SK-N-MC (cell line): ENCODE data around the gene SLAMF6.

ENCODE experiments used
- DNase-seq: peaks from one replicate; pipeline ENCODE4 v3.0.0-alpha.2; 2011; ENCODE audit warnings: low read depth, low spot score
- H3K27ac ChIP-seq: fragments of 200-600 bp; sonication (generic); 2 replicates; pipeline ENCODE4 v1.5.1; 2016; ENCODE audit warnings: mixed run types
- H3K36me3 ChIP-seq: fragments of 200-600 bp; sonication (generic); 2 replicates; pipeline ENCODE4 v1.6.1; 2017; ENCODE audit warnings: antibody characterized with exemption, low read length, mixed read lengths; ENCODE audit not compliant: insufficient read depth
- H3K4me3 ChIP-seq: fragments of 200-600 bp; sonication (generic); 2 replicates; pipeline ENCODE4 v1.5.1; 2016
- H3K9ac ChIP-seq: fragments of 200-600 bp; sonication (generic); 2 replicates; pipeline ENCODE4 v1.8.0; 2017; ENCODE audit warnings: mixed run types, mixed read lengths; ENCODE audit not compliant: insufficient read length
- H3K9me3 ChIP-seq: fragments of 200-600 bp; sonication (generic); 2 replicates; pipeline ENCODE4 v1.6.1; 2017; ENCODE audit warnings: low read depth, mild to moderate bottlenecking, antibody characterized with exemption, low read length, moderate library complexity, mixed read lengths
- EZH2 ChIP-seq: fragments of 200-600 bp; sonication (generic); IDR thresholded peaks from one replicate; pipeline ENCODE4 v1.6.1; 2017; ENCODE audit warnings: antibody characterized with exemption
- FOXP2 ChIP-seq: optimal IDR thresholded peaks from 2 replicates; pipeline ENCODE3; 2011; ENCODE audit warnings: mild to moderate bottlenecking, moderate library complexity; ENCODE audit not compliant: insufficient read depth; ENCODE audit errors: extremely low read length, control extremely low read depth
- POLR2AphosphoS5 ChIP-seq: IDR thresholded peaks from 2 replicates; pipeline ENCODE4 v1.6.1; 2012; ENCODE audit warnings: mild to moderate bottlenecking, low read depth, low read length, borderline replicate concordance

The SLAMF6 gene

DNA sequence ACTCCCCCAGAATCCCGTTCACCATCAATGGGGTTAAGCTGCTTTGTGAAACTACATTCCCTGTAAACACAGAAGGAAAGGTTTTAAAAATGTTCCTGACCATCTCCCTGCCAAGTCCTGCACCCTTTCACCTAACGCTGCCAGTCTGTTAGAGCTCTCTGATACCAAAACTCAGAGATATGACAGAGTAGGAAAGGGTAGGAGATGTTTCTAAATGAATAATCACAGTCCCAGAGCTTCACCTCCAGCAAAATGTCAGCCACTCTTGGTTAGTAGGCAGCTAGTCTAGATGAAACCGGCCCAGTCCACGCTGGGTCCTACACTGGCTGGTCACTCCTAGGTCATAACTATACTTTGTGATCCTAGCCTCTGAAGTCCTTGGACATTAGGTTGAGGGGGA, 26.7 kb downstream of the SLAMF6 start:
- TF ChIP-seq EZH2 (no peak), FOXP2 (no peak), POLR2AphosphoS5 (no peak)
- H3K4me3 ChIP-seq, result no peak overlapping the region
- no peaks in the 10 kb centered on the region for H3K36me3 ChIP-seq

DNA sequence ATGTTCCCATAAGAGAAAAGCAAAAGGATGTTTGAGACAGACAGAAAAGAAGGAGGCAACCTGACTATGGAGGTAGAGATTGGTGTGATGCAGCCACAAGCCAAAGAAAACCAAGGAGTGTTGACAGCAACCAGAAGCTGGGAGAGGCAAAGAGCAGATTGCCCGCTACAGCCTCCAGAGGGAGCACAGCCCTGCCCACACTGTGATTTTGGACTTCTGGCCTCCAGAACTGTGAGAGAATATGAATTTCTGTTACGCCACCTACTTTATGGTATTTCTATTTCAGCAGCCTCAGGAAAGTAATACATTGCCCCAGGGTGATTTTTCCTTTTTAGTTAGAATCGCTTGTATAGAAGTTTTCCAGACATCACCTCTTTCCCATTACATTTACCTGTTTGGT, 28.4 kb downstream of the SLAMF6 start:
- no peaks in the 10 kb centered on the region for H3K36me3 ChIP-seq
- no peaks in the 10 kb centered on the region for H3K9me3 ChIP-seq
- no peak for DNase-seq

More for the DNA sequence above, 26.7 kb downstream of the SLAMF6 start:
- DNase-seq, result no peak
- no peaks in the 10 kb centered on the region for H3K9me3 ChIP-seq
- H3K9ac ChIP-seq, result no peak overlapping the region
- H3K27ac ChIP-seq, result no peak overlapping the region

DNA sequence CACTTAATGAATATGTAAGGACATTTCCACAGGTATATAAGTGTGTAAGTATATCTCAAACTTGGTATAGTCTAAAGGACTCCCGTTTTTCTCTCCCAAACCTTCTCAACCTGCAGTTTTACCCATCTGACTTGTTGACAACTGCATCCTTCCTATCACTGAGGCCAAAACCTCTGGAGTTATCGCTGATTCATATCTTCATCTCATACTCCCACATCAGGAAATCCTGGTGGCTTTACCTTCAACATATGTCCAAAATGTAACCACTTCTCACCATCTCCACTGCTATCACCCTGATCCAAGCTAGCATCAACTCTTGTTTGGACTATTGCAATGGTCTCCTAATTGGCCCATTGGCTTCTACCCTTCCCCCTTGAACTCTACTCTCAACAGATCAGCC, 30.4 kb downstream of the SLAMF6 start:
- DNase-seq, result no peak

More for the DNA sequence above, 28.4 kb downstream of the SLAMF6 start:
- H3K9ac ChIP-seq, result no peak overlapping the region
- H3K27ac ChIP-seq, result no peak overlapping the region
- TF ChIP-seq FOXP2 (no peak), POLR2AphosphoS5 (no peak), EZH2 (no peak)
- H3K4me3 ChIP-seq, result no peak overlapping the region

DNA sequence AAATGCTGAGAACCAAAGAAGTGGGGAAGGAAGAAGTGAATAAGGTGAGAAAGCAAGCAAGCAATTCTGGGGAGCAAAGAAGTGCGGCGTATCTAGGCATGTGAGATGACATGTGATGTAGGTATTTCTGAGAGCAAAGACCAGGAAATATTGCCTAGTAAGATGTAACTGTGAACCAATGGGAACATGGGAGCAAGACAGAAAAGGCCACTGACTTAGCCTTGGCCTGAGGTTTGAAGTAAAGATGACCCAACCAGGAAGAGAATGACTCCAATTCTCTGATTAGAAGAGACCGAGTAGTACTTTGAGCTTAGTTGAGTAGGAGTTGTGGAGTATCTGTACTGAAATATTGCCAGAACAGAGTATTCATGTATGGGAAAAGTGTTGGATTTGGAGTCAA, 31.1 kb downstream of the SLAMF6 start:
- Histone ChIP-seq H3K4me3 (no peak overlapping the region), H3K27ac (no peak overlapping the region), H3K9ac (no peak overlapping the region), H3K36me3 (no peaks in the 10 kb centered on the region), H3K9me3 (no peaks in the 10 kb centered on the region)
- DNase-seq, result no peak
- TF ChIP-seq POLR2AphosphoS5 (no peak), FOXP2 (no peak), EZH2 (no peak)

More for the DNA sequence above, 30.4 kb downstream of the SLAMF6 start:
- no peak for TF ChIP-seq POLR2AphosphoS5
- TF ChIP-seq EZH2, result no peak
- no peak for TF ChIP-seq FOXP2
- Histone ChIP-seq H3K36me3 (no peaks in the 10 kb centered on the region), H3K4me3 (no peak overlapping the region), H3K27ac (no peak overlapping the region), H3K9me3 (no peaks in the 10 kb centered on the region), H3K9ac (no peak overlapping the region)

DNA sequence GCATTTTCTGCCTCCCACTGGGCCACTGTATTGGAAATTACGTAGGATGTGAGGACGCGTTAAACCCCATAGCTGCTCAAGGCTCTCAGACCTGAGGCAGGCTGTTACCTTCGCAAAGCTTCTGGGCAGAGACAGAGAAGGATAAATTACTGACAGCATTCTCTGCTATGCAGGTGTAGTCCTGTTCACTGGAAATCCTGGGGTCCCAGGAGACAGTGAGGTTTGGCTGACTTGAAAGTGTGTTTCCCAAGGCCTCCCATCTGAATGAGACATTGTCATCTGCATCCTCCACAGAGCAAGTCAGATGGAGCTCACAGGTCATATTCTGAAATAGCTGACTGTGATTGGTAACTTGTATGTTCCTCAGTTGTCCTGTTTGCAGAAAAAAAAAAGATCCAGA, 32.0 kb downstream of the SLAMF6 start:
- TF ChIP-seq FOXP2 (no peak), EZH2 (no peak), POLR2AphosphoS5 (no peak)
- Histone ChIP-seq H3K9ac (no peak overlapping the region), H3K27ac (no peak overlapping the region), H3K36me3 (no peaks in the 10 kb centered on the region), H3K4me3 (no peak overlapping the region), H3K9me3 (no peaks in the 10 kb centered on the region)
- DNase-seq, result no peak

DNA sequence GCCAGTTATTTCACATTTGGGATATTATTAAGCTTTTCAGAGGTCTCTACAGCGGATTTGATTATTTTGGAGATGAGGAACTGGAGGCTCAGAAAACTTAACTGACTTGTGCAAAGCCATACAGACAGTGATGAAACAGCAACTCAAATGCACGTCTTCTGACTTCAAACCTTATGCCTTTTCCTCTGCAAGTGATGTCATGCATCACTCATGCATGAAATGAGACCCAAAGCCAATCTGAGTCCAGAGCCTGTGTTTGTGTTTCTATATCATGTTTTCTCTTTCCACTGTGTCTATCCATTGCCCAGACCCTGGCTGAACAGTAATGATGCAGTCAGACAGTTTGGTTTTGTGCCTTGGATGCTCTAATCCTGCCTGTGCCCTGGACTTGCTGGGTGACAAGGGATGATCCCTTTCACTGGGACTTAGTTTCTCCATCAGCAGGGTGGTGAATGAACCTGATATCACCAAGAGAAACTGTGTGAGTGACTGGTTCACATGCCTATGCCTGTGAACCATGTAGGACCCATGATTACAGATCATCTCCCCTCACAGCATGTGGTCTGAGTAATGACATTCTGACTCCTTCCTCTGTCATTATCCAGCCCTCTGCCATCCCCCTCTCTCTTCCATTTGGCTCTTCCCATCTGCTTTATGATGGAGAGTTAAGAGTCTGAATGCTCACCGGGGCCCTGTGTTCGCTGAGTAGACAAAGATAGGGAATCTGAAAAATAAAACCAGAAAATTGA, 33.4 kb downstream of the SLAMF6 start:
- H3K27ac ChIP-seq, result no peak overlapping the region
- TF ChIP-seq FOXP2 (no peak), POLR2AphosphoS5 (no peak), EZH2 (no peak)
- no peaks in the 10 kb centered on the region for H3K9me3 ChIP-seq
- H3K4me3 ChIP-seq, result no peak overlapping the region
- no peak overlapping the region for H3K9ac ChIP-seq
- no peaks in the 10 kb centered on the region for H3K36me3 ChIP-seq
- no peak for DNase-seq

DNA sequence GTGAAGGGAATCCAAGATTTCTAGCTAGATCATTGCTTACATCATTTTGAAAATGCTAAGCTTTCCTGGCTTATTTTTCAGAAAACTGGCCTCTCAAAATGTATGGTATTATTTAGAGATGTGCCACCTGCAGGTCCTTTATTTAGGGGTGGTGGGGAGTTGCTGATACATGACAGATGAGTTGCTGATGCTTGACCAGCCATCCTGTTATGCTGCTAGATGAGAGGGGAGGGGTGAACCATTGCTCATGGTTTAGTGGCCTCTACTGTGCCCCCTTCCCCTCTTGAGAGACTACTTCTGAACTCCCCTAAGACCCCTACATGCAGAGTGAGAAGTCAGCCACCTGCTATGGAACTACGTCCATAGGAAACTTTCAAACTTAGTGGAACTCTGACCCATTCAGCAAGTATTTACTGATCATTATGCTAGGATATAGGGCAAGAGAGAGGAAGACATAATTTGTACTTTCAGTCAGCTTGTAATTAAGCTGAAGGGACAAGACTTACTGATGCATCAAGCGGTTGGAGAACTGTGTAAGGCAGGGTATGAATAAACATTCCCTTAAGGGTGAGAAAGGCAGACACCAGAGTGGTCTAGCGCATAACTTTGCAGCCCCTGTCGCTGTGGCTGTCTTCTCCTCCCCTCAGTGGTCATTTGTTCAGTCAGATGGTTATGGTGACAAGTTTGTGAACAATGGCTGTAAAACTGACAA, 34.6 kb downstream of the SLAMF6 start:
- no peak overlapping the region for H3K27ac ChIP-seq
- DNase-seq, result no peak
- no peaks in the 10 kb centered on the region for H3K36me3 ChIP-seq
- TF ChIP-seq POLR2AphosphoS5 (no peak), EZH2 (no peak), FOXP2 (no peak)
- H3K4me3 ChIP-seq, result no peak overlapping the region
- H3K9me3 ChIP-seq, result no peaks in the 10 kb centered on the region
- no peak overlapping the region for H3K9ac ChIP-seq

DNA sequence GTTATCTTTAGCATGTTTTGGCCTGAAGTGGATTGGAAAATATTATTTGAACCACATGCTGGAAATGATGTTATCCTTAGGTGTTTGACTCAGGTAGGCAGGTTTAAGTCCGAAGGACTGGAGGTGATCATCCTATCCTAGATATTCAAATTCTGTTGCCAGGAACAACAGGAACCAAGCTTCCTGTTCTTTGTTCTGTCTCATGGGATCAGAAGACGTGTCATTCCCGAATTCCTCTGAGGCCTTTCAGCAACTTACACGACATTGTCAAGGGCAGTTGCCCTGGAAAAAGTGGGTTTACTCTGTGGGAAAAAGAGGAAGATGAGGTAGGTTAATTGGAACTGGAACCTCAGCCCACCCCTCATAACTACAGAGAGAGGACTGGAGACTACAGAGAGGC, 36.6 kb downstream of the SLAMF6 start:
- H3K36me3 ChIP-seq, result no peaks in the 10 kb centered on the region
- H3K9ac ChIP-seq, result no peak overlapping the region
- no peak overlapping the region for H3K27ac ChIP-seq
- no peak overlapping the region for H3K4me3 ChIP-seq
- H3K9me3 ChIP-seq, result no peaks in the 10 kb centered on the region
- no peak for DNase-seq
- TF ChIP-seq FOXP2 (no peak), EZH2 (no peak), POLR2AphosphoS5 (no peak)
